D721Med (cell line): ENCODE results near the gene CD22.

ENCODE experiments used
- DNase-seq: peaks from one replicate; pipeline ENCODE4 v3.0.0; 2011; ENCODE audit warnings: low spot score; ENCODE audit not compliant: insufficient read length
- FAIRE-seq: peaks from 2 replicates; lab custom pipeline; 2011; peaks lifted over from hg19 to GRCh38; lab: Jason Lieb, UNC
- TF ChIP-seq, protein P1 (sequence below): IDR thresholded peaks from 2 replicates; pipeline ENCODE4 v1.5.1; 2012; ENCODE audit warnings: mild to moderate bottlenecking, control low read depth; ENCODE audit not compliant: insufficient read depth; ENCODE audit errors: missing control alignments

The CD22 gene

DNA sequence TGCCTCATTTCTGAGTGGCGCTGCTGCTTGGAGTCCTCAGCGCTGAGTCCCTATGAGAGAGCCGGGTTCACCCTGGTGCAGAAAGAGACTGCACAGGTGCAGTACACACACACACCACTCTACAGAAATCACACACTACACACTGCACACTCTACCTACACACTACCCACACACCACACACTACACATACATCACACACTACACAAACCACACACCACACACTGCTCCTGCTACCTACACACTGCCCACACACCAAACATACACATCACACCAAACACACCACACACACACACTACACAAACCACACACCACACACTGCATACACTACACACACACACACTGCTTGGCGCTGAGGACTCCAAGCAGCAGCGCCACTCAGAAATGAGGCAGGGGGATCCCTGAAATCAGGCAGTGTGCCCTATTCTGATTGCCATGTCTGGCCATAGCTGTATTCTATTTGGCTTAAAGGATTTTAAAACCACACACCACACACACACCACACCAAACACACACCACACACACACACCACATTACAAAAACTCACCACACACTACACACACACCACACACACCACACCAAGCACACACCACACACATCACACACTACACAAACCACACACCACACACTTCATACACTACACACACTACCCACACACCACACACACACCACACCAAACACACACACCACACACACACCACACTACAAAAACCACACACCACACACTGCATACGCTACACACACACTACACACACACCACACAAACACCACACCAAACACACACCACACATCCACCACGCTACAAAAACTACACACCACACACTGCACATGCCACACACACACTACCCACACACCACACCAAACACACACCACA, 32.1 kb upstream of the CD22 start:
- DNase-seq (no peak), FAIRE-seq (no peak)
- TF ChIP-seq, protein P1, sequence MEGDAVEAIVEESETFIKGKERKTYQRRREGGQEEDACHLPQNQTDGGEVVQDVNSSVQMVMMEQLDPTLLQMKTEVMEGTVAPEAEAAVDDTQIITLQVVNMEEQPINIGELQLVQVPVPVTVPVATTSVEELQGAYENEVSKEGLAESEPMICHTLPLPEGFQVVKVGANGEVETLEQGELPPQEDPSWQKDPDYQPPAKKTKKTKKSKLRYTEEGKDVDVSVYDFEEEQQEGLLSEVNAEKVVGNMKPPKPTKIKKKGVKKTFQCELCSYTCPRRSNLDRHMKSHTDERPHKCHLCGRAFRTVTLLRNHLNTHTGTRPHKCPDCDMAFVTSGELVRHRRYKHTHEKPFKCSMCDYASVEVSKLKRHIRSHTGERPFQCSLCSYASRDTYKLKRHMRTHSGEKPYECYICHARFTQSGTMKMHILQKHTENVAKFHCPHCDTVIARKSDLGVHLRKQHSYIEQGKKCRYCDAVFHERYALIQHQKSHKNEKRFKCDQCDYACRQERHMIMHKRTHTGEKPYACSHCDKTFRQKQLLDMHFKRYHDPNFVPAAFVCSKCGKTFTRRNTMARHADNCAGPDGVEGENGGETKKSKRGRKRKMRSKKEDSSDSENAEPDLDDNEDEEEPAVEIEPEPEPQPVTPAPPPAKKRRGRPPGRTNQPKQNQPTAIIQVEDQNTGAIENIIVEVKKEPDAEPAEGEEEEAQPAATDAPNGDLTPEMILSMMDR = no peak

DNA sequence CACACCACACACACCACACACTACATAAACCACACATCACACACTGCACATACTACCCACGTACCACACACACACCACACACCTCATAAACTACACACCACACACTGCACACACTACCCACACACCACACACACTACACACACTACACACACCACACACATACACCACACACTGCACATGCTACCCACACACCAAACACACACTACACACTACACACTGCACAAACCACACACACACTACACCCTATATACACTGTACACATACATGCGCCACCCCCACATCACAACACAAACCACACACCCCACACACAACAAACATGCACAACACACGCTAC, 31.5 kb upstream of the CD22 start:
- TF ChIP-seq, protein P1 = no peak
- no peak for FAIRE-seq
- no peak for DNase-seq

DNA sequence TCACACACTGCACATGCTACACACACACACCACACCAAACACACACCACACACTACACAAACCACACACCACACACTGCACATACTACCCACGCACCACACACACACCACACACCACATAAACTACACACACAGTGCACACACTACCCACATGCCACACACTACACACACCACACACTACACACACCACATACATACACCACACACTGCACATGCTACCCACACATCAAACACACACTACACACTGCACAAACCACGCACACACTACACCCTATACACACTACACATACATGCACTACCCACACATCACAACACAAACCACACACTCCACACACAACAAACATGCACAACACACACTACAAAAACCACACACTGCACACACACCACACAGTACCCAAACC, 31.1 kb upstream of the CD22 start:
- no peak for FAIRE-seq

DNA sequence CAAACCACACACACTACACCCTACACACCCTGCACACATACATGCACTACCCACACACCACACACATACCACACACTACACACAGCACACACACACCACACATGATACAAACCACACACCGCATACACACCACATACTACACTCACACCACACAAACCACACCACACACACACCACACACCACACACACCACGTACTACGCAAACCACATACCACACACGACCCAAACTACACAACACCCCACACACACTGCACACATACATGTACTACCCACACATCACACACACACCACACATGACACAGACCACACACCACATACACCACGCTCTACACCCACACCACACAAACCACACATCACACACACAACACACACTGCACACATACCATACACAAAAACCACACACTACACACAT, 30.4 kb upstream of the CD22 start:
- no peak for FAIRE-seq
- TF ChIP-seq, protein P1 = no peak
- DNase-seq = no peak

More for the DNA sequence above, 31.1 kb upstream of the CD22 start:
- no peak for DNase-seq
- TF ChIP-seq, protein P1 = no peak

DNA sequence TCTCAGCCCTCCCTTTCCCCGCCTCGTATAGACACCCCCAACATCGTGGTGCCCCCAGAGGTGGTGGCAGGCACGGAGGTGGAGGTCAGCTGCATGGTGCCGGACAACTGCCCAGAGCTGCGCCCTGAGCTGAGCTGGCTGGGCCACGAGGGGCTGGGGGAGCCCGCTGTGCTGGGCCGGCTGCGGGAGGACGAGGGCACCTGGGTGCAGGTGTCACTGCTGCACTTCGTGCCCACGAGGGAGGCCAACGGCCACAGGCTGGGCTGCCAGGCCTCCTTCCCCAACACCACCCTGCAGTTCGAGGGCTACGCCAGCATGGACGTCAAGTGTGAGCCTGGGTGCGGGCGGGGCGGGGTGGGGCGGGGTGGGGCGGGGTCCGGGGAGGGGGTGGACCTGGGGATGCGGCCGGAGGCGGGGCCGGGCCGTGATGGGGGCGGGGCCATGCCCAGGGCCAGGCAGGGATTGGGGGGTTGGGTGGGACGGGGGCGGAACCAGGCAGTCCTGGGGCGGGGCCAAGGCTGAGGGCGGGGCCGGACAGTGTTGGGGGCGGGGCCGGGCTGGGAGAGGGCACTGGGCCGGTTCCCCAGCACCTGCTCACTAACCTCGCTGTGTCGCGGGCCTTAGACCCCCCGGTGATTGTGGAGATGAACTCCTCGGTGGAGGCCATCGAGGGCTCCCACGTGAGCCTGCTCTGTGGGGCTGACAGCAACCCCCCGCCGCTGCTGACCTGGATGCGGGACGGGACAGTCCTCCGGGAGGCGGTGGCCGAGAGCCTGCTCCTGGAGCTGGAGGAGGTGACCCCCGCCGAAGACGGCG, 29.3 kb upstream of the CD22 start:
- TF ChIP-seq, protein P1 = no peak
- DNase-seq (no peak), FAIRE-seq (no peak)

DNA sequence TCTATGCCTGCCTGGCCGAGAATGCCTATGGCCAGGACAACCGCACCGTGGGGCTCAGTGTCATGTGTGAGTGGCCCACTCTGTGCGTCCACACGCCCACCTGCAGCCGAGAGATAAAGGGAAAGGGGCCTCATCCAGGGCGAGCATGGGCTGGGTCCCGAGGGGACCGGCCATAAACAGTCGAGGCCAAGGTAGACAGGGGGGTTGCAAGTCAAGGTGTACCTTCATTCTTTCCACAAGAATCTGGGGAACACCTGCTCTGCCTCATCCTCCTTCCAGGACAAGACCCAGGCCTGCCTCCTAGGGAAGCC, 28.7 kb upstream of the CD22 start:
- TF ChIP-seq, protein P1 = no peak
- DNase-seq (no peak), FAIRE-seq (no peak)

DNA sequence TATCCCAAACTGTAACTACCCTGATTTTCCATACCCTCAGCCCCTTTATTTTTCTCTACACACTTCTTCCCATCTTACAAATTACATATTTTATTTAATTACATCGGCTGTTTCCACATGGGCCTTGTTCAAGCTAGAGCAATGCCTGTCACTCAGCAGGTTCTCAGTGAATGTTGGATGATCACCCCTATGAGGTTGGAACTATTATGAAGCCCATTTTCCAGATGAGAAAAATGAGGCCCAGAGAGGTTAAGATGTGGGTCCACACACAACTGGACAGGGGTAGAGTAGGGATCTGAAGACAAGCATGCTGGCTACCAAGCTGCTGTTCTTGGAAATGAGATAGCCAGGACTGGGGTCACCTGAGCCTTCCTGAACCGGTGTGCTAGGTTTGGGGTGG, 27.0 kb upstream of the CD22 start:
- TF ChIP-seq, protein P1 = no peak
- FAIRE-seq = no peak
- no peak for DNase-seq
